GM12891 (cell line): Measurements from ENCODE around the gene TAS2R4.

ENCODE experiments used
- PAX5 ChIP-seq: IDR thresholded peaks from 2 replicates; pipeline ENCODE4 v1.6.1; 2011; ENCODE audit warnings: low read length, moderate library complexity, mild to moderate bottlenecking; ENCODE audit not compliant: insufficient read depth, severe bottlenecking
- POLR2A ChIP-seq: IDR thresholded peaks from 2 replicates; pipeline ENCODE4 v1.6.1; 2011; ENCODE audit warnings: low read depth, low read length, control low read depth
- POLR2AphosphoS5 ChIP-seq: IDR thresholded peaks from 2 replicates; pipeline ENCODE4 v1.6.1; 2011; ENCODE audit warnings: low read depth, low read length, control low read depth
- POU2F2 ChIP-seq: IDR thresholded peaks from 2 replicates; pipeline ENCODE4 v1.6.1; 2011; ENCODE audit warnings: low read depth, mild to moderate bottlenecking, control low read depth, low read length, moderate library complexity
- SPI1 ChIP-seq: IDR thresholded peaks from 2 replicates; pipeline ENCODE4 v1.6.1; 2011; ENCODE audit warnings: low read depth, low read length, control low read depth
- TAF1 ChIP-seq: IDR thresholded peaks from 2 replicates; pipeline ENCODE4 v1.6.1; 2011; ENCODE audit warnings: low read depth, low read length, control low read depth

- TF ChIP-seq POLR2A (no peak), POLR2AphosphoS5 (no peak), TAF1 (no peak), SPI1 (no peak), POU2F2 (no peak), PAX5 (no peak)
These were observed 34.2 kb upstream of the TAS2R4 start for GRCh38 chr7:141742229-141742628.
